ENCODE measurements around the gene NUDC.

DNA sequence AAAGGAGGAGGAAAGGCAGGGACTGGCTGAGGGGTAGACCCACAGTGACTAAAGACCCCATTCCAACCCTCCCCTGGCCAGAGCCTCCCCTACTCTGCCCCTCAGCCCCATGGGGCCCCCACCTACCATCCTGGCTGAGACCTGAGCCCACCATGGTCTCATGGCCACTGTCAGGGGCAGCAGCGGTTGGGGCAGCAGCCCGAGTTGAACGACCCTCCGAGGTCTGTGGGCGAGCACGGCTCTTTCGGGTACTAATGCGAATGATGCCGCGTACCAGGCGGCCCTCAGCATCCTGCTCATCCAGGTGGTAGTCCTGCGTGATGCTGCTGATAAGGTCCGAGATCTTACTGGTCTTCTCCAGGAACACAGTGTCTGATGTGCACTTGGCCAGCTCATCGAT is 29.7 kb downstream of the NUDC start:
- TF ChIP-seq, protein P1, sequence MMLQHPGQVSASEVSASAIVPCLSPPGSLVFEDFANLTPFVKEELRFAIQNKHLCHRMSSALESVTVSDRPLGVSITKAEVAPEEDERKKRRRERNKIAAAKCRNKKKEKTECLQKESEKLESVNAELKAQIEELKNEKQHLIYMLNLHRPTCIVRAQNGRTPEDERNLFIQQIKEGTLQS (IDR thresholded peaks at IDR 0.05): no peak
- TF ChIP-seq, protein P1 (CRISPR knock-in tag; conservative IDR thresholded peaks at IDR 0.05): no peak
- TF ChIP-seq, protein P2, sequence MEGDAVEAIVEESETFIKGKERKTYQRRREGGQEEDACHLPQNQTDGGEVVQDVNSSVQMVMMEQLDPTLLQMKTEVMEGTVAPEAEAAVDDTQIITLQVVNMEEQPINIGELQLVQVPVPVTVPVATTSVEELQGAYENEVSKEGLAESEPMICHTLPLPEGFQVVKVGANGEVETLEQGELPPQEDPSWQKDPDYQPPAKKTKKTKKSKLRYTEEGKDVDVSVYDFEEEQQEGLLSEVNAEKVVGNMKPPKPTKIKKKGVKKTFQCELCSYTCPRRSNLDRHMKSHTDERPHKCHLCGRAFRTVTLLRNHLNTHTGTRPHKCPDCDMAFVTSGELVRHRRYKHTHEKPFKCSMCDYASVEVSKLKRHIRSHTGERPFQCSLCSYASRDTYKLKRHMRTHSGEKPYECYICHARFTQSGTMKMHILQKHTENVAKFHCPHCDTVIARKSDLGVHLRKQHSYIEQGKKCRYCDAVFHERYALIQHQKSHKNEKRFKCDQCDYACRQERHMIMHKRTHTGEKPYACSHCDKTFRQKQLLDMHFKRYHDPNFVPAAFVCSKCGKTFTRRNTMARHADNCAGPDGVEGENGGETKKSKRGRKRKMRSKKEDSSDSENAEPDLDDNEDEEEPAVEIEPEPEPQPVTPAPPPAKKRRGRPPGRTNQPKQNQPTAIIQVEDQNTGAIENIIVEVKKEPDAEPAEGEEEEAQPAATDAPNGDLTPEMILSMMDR (IDR thresholded peaks at IDR 0.05 in 2 of 3, conservative IDR thresholded peaks at IDR 0.05 in 1 of 3; ENCODE audit: insufficient read depth in 2 of 3, low read depth in 1 of 3, low read length in 3 of 3): no peak
- TF ChIP-seq NR3C1 (CRISPR knock-in tag; IDR thresholded peaks at IDR 0.05): no peak
- no peak for TF ChIP-seq ZNF121 (CRISPR knock-in tag; conservative IDR thresholded peaks at IDR 0.05)
- TF ChIP-seq ZNF174 (CRISPR knock-in tag; IDR thresholded peaks at IDR 0.05): no peak
- TF ChIP-seq, protein P3, sequence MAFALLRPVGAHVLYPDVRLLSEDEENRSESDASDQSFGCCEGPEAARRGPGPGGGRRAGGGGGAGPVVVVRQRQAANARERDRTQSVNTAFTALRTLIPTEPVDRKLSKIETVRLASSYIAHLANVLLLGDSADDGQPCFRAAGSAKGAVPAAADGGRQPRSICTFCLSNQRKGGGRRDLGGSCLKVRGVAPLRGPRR (CRISPR knock-in tag; IDR thresholded peaks at IDR 0.05): no peak
- no peak for TF ChIP-seq MYC (IDR thresholded peaks at IDR 0.05; ENCODE audit: low read depth, low read length)
- TF ChIP-seq MYC (CRISPR knock-in tag; IDR thresholded peaks at IDR 0.05; ENCODE audit: borderline replicate concordance, low read depth): no peak
- TF ChIP-seq ELF1 (tag; IDR thresholded peaks at IDR 0.05): no peak
- TF ChIP-seq, protein P4, sequence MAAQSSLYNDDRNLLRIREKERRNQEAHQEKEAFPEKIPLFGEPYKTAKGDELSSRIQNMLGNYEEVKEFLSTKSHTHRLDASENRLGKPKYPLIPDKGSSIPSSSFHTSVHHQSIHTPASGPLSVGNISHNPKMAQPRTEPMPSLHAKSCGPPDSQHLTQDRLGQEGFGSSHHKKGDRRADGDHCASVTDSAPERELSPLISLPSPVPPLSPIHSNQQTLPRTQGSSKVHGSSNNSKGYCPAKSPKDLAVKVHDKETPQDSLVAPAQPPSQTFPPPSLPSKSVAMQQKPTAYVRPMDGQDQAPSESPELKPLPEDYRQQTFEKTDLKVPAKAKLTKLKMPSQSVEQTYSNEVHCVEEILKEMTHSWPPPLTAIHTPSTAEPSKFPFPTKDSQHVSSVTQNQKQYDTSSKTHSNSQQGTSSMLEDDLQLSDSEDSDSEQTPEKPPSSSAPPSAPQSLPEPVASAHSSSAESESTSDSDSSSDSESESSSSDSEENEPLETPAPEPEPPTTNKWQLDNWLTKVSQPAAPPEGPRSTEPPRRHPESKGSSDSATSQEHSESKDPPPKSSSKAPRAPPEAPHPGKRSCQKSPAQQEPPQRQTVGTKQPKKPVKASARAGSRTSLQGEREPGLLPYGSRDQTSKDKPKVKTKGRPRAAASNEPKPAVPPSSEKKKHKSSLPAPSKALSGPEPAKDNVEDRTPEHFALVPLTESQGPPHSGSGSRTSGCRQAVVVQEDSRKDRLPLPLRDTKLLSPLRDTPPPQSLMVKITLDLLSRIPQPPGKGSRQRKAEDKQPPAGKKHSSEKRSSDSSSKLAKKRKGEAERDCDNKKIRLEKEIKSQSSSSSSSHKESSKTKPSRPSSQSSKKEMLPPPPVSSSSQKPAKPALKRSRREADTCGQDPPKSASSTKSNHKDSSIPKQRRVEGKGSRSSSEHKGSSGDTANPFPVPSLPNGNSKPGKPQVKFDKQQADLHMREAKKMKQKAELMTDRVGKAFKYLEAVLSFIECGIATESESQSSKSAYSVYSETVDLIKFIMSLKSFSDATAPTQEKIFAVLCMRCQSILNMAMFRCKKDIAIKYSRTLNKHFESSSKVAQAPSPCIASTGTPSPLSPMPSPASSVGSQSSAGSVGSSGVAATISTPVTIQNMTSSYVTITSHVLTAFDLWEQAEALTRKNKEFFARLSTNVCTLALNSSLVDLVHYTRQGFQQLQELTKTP (IDR thresholded peaks at IDR 0.05; ENCODE audit: low read depth in 1 of 2, partially characterized antibody in 2 of 2): no peak
- no peak for TF ChIP-seq RFX5 (IDR thresholded peaks at IDR 0.05; ENCODE audit: low read depth, low read length)
- no peak for TF ChIP-seq RAD51 (IDR thresholded peaks at IDR 0.05; ENCODE audit: borderline replicate concordance, low read depth)
